WTC11 (cell line): Measurements from ENCODE around the gene CENPB. TPM values are rescaled to one million over a fixed set of nuclear protein-coding genes. Genes with fewer than 3 reads are reported as not detected.

Source experiments
- ATAC-seq: fragments of 200-7000 bp; cut with Tn5 transposase; 2 replicates; pipeline ENCODE4 v1.10.0; 2021; ENCODE audit warnings: mild to moderate bottlenecking, moderate library complexity
- CTCF ChIA-PET: fragments of 300-600 bp; sonication (Branson Sonifier 250); formaldehyde crosslinking; loops from one replicate; lab custom pipeline; 2021; ENCODE audit warnings: antibody characterized with exemption; lab: Charles Lee
- POLR2A ChIA-PET: fragments of 350-600 bp; sonication (Branson Sonifier 250); formaldehyde crosslinking; loops from one replicate; lab custom pipeline; 2021; ENCODE audit warnings: antibody characterized with exemption; lab: Charles Lee
- DNase-seq: peaks from one replicate; pipeline ENCODE4 v3.0.0; 2021; ENCODE audit warnings: low spot score
- H3K27ac Mint-ChIP-seq: 2 replicates; pipeline ENCODE4 v1.8.0; 2021; ENCODE audit warnings: mixed read lengths
- H3K27me3 Mint-ChIP-seq: 2 replicates; pipeline ENCODE4 v1.8.0; 2021; ENCODE audit warnings: low read depth, mild to moderate bottlenecking, moderate library complexity, mixed read lengths
- H3K36me3 Mint-ChIP-seq: 2 replicates; pipeline ENCODE4 v1.8.0; 2021; ENCODE audit warnings: mixed read lengths
- H3K4me1 Mint-ChIP-seq: 2 replicates; pipeline ENCODE4 v1.8.0; 2022; ENCODE audit warnings: mixed read lengths
- H3K4me3 Mint-ChIP-seq: 2 replicates; pipeline ENCODE4 v1.8.0; 2021; ENCODE audit warnings: mild to moderate bottlenecking, moderate library complexity, mixed read lengths
- H3K9me3 Mint-ChIP-seq: 2 replicates; pipeline ENCODE4 v1.8.0; 2021; ENCODE audit warnings: mixed read lengths
- ATF2 ChIP-seq: sonication (generic); formaldehyde crosslinking; IDR thresholded peaks from 2 replicates; pipeline ENCODE4 v1.8.1; 2022; ENCODE audit warnings: low read depth, missing genetic modification reagents, borderline replicate concordance
- CBFB ChIP-seq: sonication (generic); formaldehyde crosslinking; IDR thresholded peaks from 2 replicates; pipeline ENCODE4 v1.8.1; 2022; ENCODE audit warnings: mild to moderate bottlenecking, low read depth, missing genetic modification reagents
- E2F1 ChIP-seq: sonication (generic); formaldehyde crosslinking; IDR thresholded peaks from 2 replicates; pipeline ENCODE4 v1.8.0; 2022; ENCODE audit warnings: mild to moderate bottlenecking, missing genetic modification reagents
- IRF2 ChIP-seq: sonication (generic); formaldehyde crosslinking; IDR thresholded peaks from 2 replicates; pipeline ENCODE4 v1.8.0; 2022; ENCODE audit warnings: low read depth, missing genetic modification reagents, borderline replicate concordance
- KAT7 ChIP-seq: sonication (generic); formaldehyde crosslinking; IDR thresholded peaks from 2 replicates; pipeline ENCODE4 v1.8.1; 2023; ENCODE audit warnings: missing genetic modification reagents, mild to moderate bottlenecking, borderline replicate concordance
- MXD4 ChIP-seq: fragments of 250-450 bp; sonication (Bioruptor Pico); IDR thresholded peaks from 2 replicates; pipeline ENCODE4 v1.8.0; 2021; ENCODE audit warnings: mild to moderate bottlenecking, moderate library complexity, borderline replicate concordance
- NFATC4 ChIP-seq: fragments of 250-450 bp; sonication (Bioruptor Pico); IDR thresholded peaks from 2 replicates; pipeline ENCODE4 v1.9.0; 2021; ENCODE audit warnings: mild to moderate bottlenecking
- NFE2L1 ChIP-seq: sonication (generic); formaldehyde crosslinking; IDR thresholded peaks from 2 replicates; pipeline ENCODE4 v1.8.1; 2023; ENCODE audit warnings: missing genetic modification reagents
- PREB ChIP-seq: sonication (generic); formaldehyde crosslinking; IDR thresholded peaks from 2 replicates; pipeline ENCODE4 v1.8.1; 2022; ENCODE audit warnings: mild to moderate bottlenecking, missing genetic modification reagents, moderate library complexity, borderline replicate concordance
- RELA ChIP-seq: sonication (generic); formaldehyde crosslinking; IDR thresholded peaks from 2 replicates; pipeline ENCODE4 v1.8.1; 2022; ENCODE audit warnings: missing genetic modification reagents, mild to moderate bottlenecking, borderline replicate concordance
- SOX15 ChIP-seq: fragments of 250-450 bp; sonication (Bioruptor Pico); IDR thresholded peaks from 2 replicates; pipeline ENCODE4 v1.9.0; 2021; ENCODE audit warnings: mild to moderate bottlenecking
- TCF7 ChIP-seq: sonication (generic); formaldehyde crosslinking; IDR thresholded peaks from 2 replicates; pipeline ENCODE4 v1.8.0; 2022; ENCODE audit warnings: mild to moderate bottlenecking, low read depth, missing genetic modification reagents, moderate library complexity
- TEAD1 ChIP-seq: sonication (generic); formaldehyde crosslinking; IDR thresholded peaks from 2 replicates; pipeline ENCODE4 v1.8.0; 2022; ENCODE audit warnings: mild to moderate bottlenecking, missing genetic modification reagents
- TEAD4 ChIP-seq: sonication (generic); formaldehyde crosslinking; IDR thresholded peaks from 2 replicates; pipeline ENCODE4 v1.8.0; 2022; ENCODE audit warnings: mild to moderate bottlenecking, missing genetic modification reagents
- USF2 ChIP-seq: sonication (generic); formaldehyde crosslinking; IDR thresholded peaks from 2 replicates; pipeline ENCODE4 v1.8.1; 2023; ENCODE audit warnings: mild to moderate bottlenecking, missing genetic modification reagents, moderate library complexity
- ZNF121 ChIP-seq: sonication (generic); formaldehyde crosslinking; IDR thresholded peaks from 2 replicates; pipeline ENCODE4 v1.8.0; 2023; ENCODE audit warnings: missing genetic modification reagents
- ZNF317 ChIP-seq: sonication (generic); formaldehyde crosslinking; IDR thresholded peaks from 2 replicates; pipeline ENCODE4 v1.8.1; 2023; ENCODE audit warnings: low read depth, mild to moderate bottlenecking, moderate library complexity, missing genetic modification reagents, borderline replicate concordance
- ZNF416 ChIP-seq: fragments of 250-450 bp; sonication (Bioruptor Pico); IDR thresholded peaks from 2 replicates; pipeline ENCODE4 v1.9.0; 2021; ENCODE audit warnings: mild to moderate bottlenecking, inconsistent platforms
- ZNF423 ChIP-seq: fragments of 250-450 bp; sonication (Bioruptor Pico); IDR thresholded peaks from 2 replicates; pipeline ENCODE4 v2.1.2; 2022; ENCODE audit warnings: mild to moderate bottlenecking, moderate library complexity
- total RNA-seq: library from RNA; stranded (reverse); gene quantifications from 3 replicates; pipeline ENCODE4 v1.2.3, GENCODE V29; 2021
- TF ChIP-seq, protein P1 (sequence below): fragments of 250-450 bp; sonication (Bioruptor Pico); IDR thresholded peaks from 2 replicates; pipeline ENCODE4 v1.9.0; 2021; ENCODE audit warnings: moderate library complexity, mild to moderate bottlenecking, inconsistent platforms, borderline replicate concordance
- TF ChIP-seq, protein P2 (sequence below): fragments of 200-600 bp; IDR thresholded peaks from 2 replicates; pipeline ENCODE4 v1.8.0; 2022; ENCODE audit warnings: antibody characterized with exemption
- TF ChIP-seq, protein P3 (sequence below): sonication (generic); formaldehyde crosslinking; IDR thresholded peaks from 2 replicates; pipeline ENCODE4 v1.8.0; 2022; ENCODE audit warnings: mild to moderate bottlenecking, missing genetic modification reagents

The CENPB gene
- total RNA-seq, 1 experiment from 2014 or later = 58.7 TPM

DNA sequence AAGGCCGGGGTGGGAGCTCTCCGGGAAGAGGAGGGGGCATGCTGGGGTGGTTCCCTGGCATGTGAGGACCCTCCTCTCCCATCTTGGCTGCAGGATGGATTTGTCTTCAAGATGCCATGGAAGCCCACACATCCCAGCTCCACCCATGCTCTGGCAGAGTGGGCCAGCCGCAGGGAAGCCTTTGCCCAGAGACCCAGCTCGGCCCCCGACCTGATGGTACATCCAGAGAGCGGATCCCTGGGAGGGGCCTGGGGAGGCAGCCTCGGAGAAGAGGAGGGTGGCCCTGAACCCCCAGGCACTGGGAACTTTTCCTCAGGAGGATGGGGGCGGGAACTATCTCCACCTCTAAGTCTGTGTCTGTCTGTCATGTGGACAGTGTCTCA lies 14.3 kb upstream of the CENPB start:
- ATAC-seq (no peak), DNase-seq (no peak)
- Mint-ChIP-seq H3K27ac (no peak overlapping the region; the same call in 1 of the 2 replicates), H3K9me3 (no peaks in the 10 kb centered on the region), H3K4me3 (no peak overlapping the region), H3K4me1 (peaks cover 46% of the 10 kb centered on the region), H3K36me3 (peaks cover 46% of the 10 kb centered on the region), H3K27me3 (no peaks in the 10 kb centered on the region)
- ChIA-PET POLR2A (interaction anchor here (0.8 to 2.1 kb wide), 3 partner anchors 18 to 67 kb away, joined by 4 to 8 read pairs (median 7); partner anchors contain the start of gene AP5S1), CTCF (interaction anchor here (0.6 to 3.9 kb wide), 10 partner anchors 10 to 271 kb away, joined by 3 to 79 read pairs (median 5); partner anchors contain the start of genes AP5S1, CENPB and SPEF1)
- TF ChIP-seq E2F1 (no peak), SOX15 (CRISPR knock-in tag) (no peak), CBFB (no peak), ZNF121 (CRISPR knock-in tag) (no peak), MXD4 (CRISPR knock-in tag) (no peak), TEAD4 (CRISPR knock-in tag) (no peak), ZNF317 (CRISPR knock-in tag) (no peak), ZNF416 (no peak), RELA (no peak)
- TF ChIP-seq, protein P1, sequence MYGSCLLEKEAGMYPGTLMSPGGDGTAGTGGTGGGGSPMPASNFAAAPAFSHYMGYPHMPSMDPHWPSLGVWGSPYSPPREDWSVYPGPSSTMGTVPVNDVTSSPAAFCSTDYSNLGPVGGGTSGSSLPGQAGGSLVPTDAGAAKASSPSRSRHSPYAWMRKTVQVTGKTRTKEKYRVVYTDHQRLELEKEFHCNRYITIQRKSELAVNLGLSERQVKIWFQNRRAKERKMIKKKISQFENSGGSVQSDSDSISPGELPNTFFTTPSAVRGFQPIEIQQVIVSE (CRISPR knock-in tag) = no peak
- TF ChIP-seq, protein P2, sequence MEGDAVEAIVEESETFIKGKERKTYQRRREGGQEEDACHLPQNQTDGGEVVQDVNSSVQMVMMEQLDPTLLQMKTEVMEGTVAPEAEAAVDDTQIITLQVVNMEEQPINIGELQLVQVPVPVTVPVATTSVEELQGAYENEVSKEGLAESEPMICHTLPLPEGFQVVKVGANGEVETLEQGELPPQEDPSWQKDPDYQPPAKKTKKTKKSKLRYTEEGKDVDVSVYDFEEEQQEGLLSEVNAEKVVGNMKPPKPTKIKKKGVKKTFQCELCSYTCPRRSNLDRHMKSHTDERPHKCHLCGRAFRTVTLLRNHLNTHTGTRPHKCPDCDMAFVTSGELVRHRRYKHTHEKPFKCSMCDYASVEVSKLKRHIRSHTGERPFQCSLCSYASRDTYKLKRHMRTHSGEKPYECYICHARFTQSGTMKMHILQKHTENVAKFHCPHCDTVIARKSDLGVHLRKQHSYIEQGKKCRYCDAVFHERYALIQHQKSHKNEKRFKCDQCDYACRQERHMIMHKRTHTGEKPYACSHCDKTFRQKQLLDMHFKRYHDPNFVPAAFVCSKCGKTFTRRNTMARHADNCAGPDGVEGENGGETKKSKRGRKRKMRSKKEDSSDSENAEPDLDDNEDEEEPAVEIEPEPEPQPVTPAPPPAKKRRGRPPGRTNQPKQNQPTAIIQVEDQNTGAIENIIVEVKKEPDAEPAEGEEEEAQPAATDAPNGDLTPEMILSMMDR = no peak

GRCh38 chr20:3800256-3800877 lies 13.8 kb upstream of the CENPB start:
- peak overlapping the region; percentile 95 for H3K27ac Mint-ChIP-seq
- DNase-seq = peak; percentile 69
- peak; percentile 57 for ATAC-seq
- H3K27me3 Mint-ChIP-seq = peaks cover 4% of the 10 kb centered on the region; the same call in 1 of the 2 replicates
- H3K4me1 Mint-ChIP-seq = peaks cover 49% of the 10 kb centered on the region
- CTCF ChIA-PET = interaction anchor here (0.6 to 3.9 kb wide), 13 partner anchors 11 to 272 kb away, joined by 3 to 79 read pairs (median 5); partner anchors contain the start of genes ADISSP, AP5S1, CENPB and SPEF1
- H3K36me3 Mint-ChIP-seq = peaks cover 41% of the 10 kb centered on the region
- peak overlapping the region; percentile 34 for H3K4me3 Mint-ChIP-seq
- H3K9me3 Mint-ChIP-seq = no peaks in the 10 kb centered on the region
- POLR2A ChIA-PET = interaction anchor here (0.8 to 2.1 kb wide), 5 partner anchors 13 to 67 kb away, joined by 3 to 8 read pairs (median 4); partner anchors contain the start of gene AP5S1
- no peak for TF ChIP-seq TCF7 (CRISPR knock-in tag)
- no peak for TF ChIP-seq PREB (CRISPR knock-in tag)
- no peak for TF ChIP-seq MXD4 (CRISPR knock-in tag)
- TF ChIP-seq, protein P3, sequence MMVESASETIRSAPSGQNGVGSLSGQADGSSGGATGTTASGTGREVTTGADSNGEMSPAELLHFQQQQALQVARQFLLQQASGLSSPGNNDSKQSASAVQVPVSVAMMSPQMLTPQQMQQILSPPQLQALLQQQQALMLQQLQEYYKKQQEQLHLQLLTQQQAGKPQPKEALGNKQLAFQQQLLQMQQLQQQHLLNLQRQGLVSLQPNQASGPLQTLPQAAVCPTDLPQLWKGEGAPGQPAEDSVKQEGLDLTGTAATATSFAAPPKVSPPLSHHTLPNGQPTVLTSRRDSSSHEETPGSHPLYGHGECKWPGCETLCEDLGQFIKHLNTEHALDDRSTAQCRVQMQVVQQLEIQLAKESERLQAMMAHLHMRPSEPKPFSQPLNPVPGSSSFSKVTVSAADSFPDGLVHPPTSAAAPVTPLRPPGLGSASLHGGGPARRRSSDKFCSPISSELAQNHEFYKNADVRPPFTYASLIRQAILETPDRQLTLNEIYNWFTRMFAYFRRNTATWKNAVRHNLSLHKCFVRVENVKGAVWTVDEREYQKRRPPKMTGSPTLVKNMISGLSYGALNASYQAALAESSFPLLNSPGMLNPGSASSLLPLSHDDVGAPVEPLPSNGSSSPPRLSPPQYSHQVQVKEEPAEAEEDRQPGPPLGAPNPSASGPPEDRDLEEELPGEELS (CRISPR knock-in tag) = 0 out of 2 replicates have a peak, but pooled peaks have one; percentile 44
- TF ChIP-seq, protein P2 = no peak
- TF ChIP-seq USF2 (CRISPR knock-in tag) = no peak
- TF ChIP-seq ZNF416 = no peak
- no peak for TF ChIP-seq NFE2L1 (CRISPR knock-in tag)
- no peak for TF ChIP-seq IRF2 (CRISPR knock-in tag)
- peak; percentile 46; the same call in 1 of the 2 replicates for TF ChIP-seq TEAD1 (CRISPR knock-in tag)
- no peak for TF ChIP-seq ZNF423
- TF ChIP-seq ATF2 (CRISPR knock-in tag) = no peak
- no peak for TF ChIP-seq NFATC4 (CRISPR knock-in tag)
- TF ChIP-seq KAT7 (CRISPR knock-in tag) = no peak
